Calu3 (cell line): ENCODE data around the gene GNB1. TPM values are rescaled to one million over a fixed set of nuclear protein-coding genes. Genes with fewer than 3 reads are reported as not detected.
A peak's percentile ranks its signal among the peaks of the same experiment; 100 is the strongest.

Source experiments
- BruUV-seq: library from RNA; stranded (reverse); fragments of 400-500 nt; replicated peaks from 2 replicates; lab custom pipeline; 2021; lab: Mats Ljungman, UMichigan
- CTCF ChIA-PET: fragments of 300-600 bp; sonication (Branson Sonifier 250); formaldehyde crosslinking; loops from one replicate; lab custom pipeline; 2022; ENCODE audit warnings: antibody characterized with exemption; lab: Charles Lee
- DNase-seq: peaks from one replicate; pipeline ENCODE4 v3.0.0; 2022
- H3K27ac Mint-ChIP-seq: one replicate; pipeline ENCODE4 v1.8.0; 2022; ENCODE audit warnings: mixed read lengths; ENCODE audit not compliant: unreplicated experiment
- H3K27me3 Mint-ChIP-seq: one replicate; pipeline ENCODE4 v1.8.0; 2022; ENCODE audit warnings: mixed read lengths; ENCODE audit not compliant: unreplicated experiment
- H3K36me3 Mint-ChIP-seq: one replicate; pipeline ENCODE4 v1.8.0; 2022; ENCODE audit warnings: mild to moderate bottlenecking, moderate library complexity, mixed read lengths; ENCODE audit not compliant: insufficient read depth, unreplicated experiment
- H3K4me1 Mint-ChIP-seq: one replicate; pipeline ENCODE4 v1.8.0; 2022; ENCODE audit warnings: mild to moderate bottlenecking, low read depth, mixed read lengths; ENCODE audit not compliant: unreplicated experiment
- H3K4me3 Mint-ChIP-seq: one replicate; pipeline ENCODE4 v1.8.0; 2022; ENCODE audit warnings: mild to moderate bottlenecking, low read depth, moderate library complexity, mixed read lengths; ENCODE audit not compliant: unreplicated experiment
- H3K9me3 Mint-ChIP-seq: one replicate; pipeline ENCODE4 v1.8.0; 2022; ENCODE audit warnings: low read depth, mixed read lengths; ENCODE audit not compliant: unreplicated experiment
- intact Hi-C: fragments of 100-400 bp; cut with micrococcal nuclease; formaldehyde crosslinking; loops from one replicate; pipeline ENCODE4 v1.10.0; 2022; ENCODE audit not compliant: unreplicated experiment
- total RNA-seq: library from RNA; stranded (reverse); gene quantifications from 2 replicates; pipeline ENCODE4 v1.2.3, GENCODE V29; 2022
- TF ChIP-seq, protein P1 (sequence below): fragments of 200-600 bp; IDR thresholded peaks from one replicate; pipeline ENCODE4 v1.8.0; 2022; ENCODE audit warnings: antibody characterized with exemption; ENCODE audit not compliant: unreplicated experiment

The GNB1 gene
- total RNA-seq, 1 experiment from 2014 or later = 252 TPM

- DNase-seq = no peak
- Mint-ChIP-seq H3K4me1 (no peaks in the 10 kb centered on the region), H3K27me3 (no peaks in the 10 kb centered on the region), H3K36me3 (peaks cover 61% of the 10 kb centered on the region), H3K4me3 (no peak overlapping the region), H3K27ac (no peak overlapping the region), H3K9me3 (no peaks in the 10 kb centered on the region)
- CTCF ChIA-PET = no interaction called here
- TF ChIP-seq, protein P1, sequence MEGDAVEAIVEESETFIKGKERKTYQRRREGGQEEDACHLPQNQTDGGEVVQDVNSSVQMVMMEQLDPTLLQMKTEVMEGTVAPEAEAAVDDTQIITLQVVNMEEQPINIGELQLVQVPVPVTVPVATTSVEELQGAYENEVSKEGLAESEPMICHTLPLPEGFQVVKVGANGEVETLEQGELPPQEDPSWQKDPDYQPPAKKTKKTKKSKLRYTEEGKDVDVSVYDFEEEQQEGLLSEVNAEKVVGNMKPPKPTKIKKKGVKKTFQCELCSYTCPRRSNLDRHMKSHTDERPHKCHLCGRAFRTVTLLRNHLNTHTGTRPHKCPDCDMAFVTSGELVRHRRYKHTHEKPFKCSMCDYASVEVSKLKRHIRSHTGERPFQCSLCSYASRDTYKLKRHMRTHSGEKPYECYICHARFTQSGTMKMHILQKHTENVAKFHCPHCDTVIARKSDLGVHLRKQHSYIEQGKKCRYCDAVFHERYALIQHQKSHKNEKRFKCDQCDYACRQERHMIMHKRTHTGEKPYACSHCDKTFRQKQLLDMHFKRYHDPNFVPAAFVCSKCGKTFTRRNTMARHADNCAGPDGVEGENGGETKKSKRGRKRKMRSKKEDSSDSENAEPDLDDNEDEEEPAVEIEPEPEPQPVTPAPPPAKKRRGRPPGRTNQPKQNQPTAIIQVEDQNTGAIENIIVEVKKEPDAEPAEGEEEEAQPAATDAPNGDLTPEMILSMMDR = no peak
- intact Hi-C loops = no loop called here
- no TSS peak for BruUV-seq
Observed at GRCh38 chr1:1793481-1794244, 97.2 kb downstream of the GNB1 start.

DNA sequence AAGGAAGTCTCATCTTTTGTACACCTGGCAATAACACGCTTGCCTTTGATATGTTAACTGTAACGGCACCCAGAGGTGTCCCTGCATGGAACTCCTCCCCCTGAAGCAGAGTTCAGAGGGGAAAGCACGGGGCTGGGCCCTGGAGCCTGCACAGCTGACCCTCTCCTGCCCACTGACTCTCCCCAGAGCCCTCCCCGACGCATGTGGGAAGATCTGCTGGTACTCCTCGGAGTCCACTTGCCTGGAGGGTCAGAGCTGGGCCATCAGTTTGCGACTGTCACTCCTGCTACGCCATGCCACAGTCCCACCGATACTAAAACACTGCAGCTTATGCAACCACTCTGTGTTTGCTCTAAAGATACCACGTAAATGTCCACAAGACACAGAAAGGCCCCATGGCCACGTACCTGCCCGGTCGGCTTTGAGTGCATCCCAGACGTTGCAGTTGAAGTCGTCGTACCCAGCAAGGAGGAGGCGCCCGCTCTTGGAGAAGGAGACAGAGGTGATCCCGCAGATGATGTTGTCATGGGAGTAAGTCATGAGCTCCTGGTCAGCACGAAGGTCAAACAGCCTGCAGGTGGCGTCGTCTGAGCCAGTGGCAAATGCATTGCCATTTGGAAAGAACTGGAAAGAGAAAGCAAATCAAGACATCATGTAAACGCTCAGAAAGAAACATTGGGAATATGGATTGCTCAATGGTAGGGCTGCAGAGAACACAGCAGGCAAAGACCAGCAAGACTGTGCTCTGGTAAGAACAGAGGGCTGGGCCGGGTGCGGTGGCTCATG, 102.0 kb downstream of the GNB1 start:
- no peak overlapping the region for H3K4me3 Mint-ChIP-seq
- no TSS peak for BruUV-seq
- intact Hi-C loops = loop anchor here (10.0 kb wide), 1 partner anchor 116 kb away; no protein-coding TSS in a partner anchor
- DNase-seq = peak; percentile 12
- H3K9me3 Mint-ChIP-seq = no peaks in the 10 kb centered on the region
- H3K27me3 Mint-ChIP-seq = no peaks in the 10 kb centered on the region
- CTCF ChIA-PET = interaction anchor here (0.6 kb wide), 1 partner anchor 19 kb away, joined by 5 read pairs; no protein-coding TSS in a partner anchor
- H3K27ac Mint-ChIP-seq = no peak overlapping the region
- peaks cover 73% of the 10 kb centered on the region for H3K36me3 Mint-ChIP-seq
- TF ChIP-seq, protein P1 = no peak
- no peaks in the 10 kb centered on the region for H3K4me1 Mint-ChIP-seq

GRCh38 chr1:1788136-1788535, 102.8 kb downstream of the GNB1 start:
- TF ChIP-seq, protein P1 = no peak
- no TSS peak for BruUV-seq
- Mint-ChIP-seq H3K4me1 (peaks cover 4% of the 10 kb centered on the region), H3K36me3 (peaks cover 71% of the 10 kb centered on the region), H3K4me3 (no peak overlapping the region), H3K27ac (no peak overlapping the region), H3K27me3 (no peaks in the 10 kb centered on the region), H3K9me3 (no peaks in the 10 kb centered on the region)
- CTCF ChIA-PET = no interaction called here
- intact Hi-C loops = loop anchor here (10.0 kb wide), 1 partner anchor 117 kb away; no protein-coding TSS in a partner anchor
- DNase-seq = no peak

GRCh38 chr1:1786836-1787605, 103.9 kb downstream of the GNB1 start:
- Mint-ChIP-seq H3K27me3 (no peaks in the 10 kb centered on the region), H3K9me3 (no peaks in the 10 kb centered on the region), H3K4me3 (no peak overlapping the region), H3K27ac (no peak overlapping the region), H3K36me3 (peaks cover 70% of the 10 kb centered on the region), H3K4me1 (peaks cover 9% of the 10 kb centered on the region)
- DNase-seq = no peak
- CTCF ChIA-PET = no interaction called here
- BruUV-seq = no TSS peak
- intact Hi-C loops = loop anchor here (10.0 kb wide), 1 partner anchor 118 kb away; no protein-coding TSS in a partner anchor
- TF ChIP-seq, protein P1 = no peak
